SJSA1 (cell line): ENCODE measurements around the gene STXBP4. TPM values are rescaled to one million over a fixed set of nuclear protein-coding genes. Genes with fewer than 3 reads are reported as not detected.

Experiments used
- DNase-seq, 2 experiments: peaks; one replicate each; pipeline ENCODE4 v3.0.0-alpha.2; 2015 to 2020; ENCODE audit warnings: low spot score in 2 of 2, low read depth in 1 of 2
- H3K27ac ChIP-seq: fragments of 250-450 bp; sonication (Bioruptor Pico); 2 replicates; pipeline ENCODE4 v1.5.1; 2020; ENCODE audit warnings: mild to moderate bottlenecking, moderate library complexity
- H3K27me3 ChIP-seq: fragments of 250-450 bp; sonication (Bioruptor Pico); replicated peaks from 2 replicates; pipeline ENCODE4 v1.5.1; 2020; ENCODE audit warnings: mild to moderate bottlenecking, moderate library complexity
- H3K36me3 ChIP-seq: fragments of 250-450 bp; sonication (Bioruptor Pico); 2 replicates; pipeline ENCODE4 v1.5.1; 2020; ENCODE audit warnings: mild to moderate bottlenecking
- H3K4me1 ChIP-seq: fragments of 250-450 bp; sonication (Bioruptor Pico); replicated peaks from 2 replicates; pipeline ENCODE4 v1.6.1; 2021; ENCODE audit warnings: mild to moderate bottlenecking
- H3K4me3 ChIP-seq: fragments of 250-450 bp; sonication (Bioruptor Pico); 2 replicates; pipeline ENCODE4 v1.5.1; 2020; ENCODE audit warnings: mild to moderate bottlenecking
- H3K9me3 ChIP-seq: fragments of 250-450 bp; sonication (Bioruptor Pico); replicated peaks from 2 replicates; pipeline ENCODE4 v1.5.1; 2020; ENCODE audit warnings: mild to moderate bottlenecking
- total RNA-seq: library from RNA; depleted of rRNA; stranded (reverse); fragments of >200 nt; shearing (Covaris generic); gene quantifications from 2 replicates; pipeline ENCODE4 v1.2.3, GENCODE V29; 2014

The STXBP4 gene
- total RNA-seq, 1 experiment from 2014 or later = 29.1 TPM

DNA sequence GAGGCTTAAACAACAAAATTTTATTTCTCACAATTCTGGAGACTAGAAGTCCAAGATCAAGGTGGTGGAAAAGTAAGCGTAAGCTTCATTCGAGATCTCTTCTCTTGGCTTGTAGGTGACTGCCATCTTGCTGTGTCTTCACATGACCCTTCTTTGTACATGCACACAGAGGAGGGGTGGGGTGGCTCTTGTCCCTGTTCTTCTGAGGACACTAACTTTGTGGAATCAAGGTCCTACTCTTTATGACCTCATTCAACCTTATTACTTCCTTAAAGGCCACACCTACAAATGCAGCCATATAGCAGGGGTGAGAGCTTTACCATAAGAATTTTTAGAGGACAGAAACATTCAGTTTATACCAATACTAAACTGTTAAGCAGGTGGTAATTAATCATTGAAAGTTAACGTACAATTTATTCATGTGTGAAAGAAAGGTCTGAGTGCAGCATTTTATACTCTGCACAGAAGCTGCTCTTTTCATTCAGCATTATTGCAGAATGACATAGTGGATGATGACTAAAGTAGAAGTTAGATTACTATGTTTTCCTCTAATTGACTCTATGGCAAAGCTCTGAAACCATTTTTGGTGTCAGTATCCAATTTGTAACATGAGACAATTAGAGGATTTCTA lies 156.3 kb downstream of the STXBP4 start:
- Histone ChIP-seq H3K27ac (no peak overlapping the region), H3K36me3 (no peaks in the 10 kb centered on the region), H3K4me1 (no peaks in the 10 kb centered on the region), H3K4me3 (no peak overlapping the region), H3K27me3 (no peaks in the 10 kb centered on the region), H3K9me3 (no peaks in the 10 kb centered on the region)
- no peak for DNase-seq

DNA sequence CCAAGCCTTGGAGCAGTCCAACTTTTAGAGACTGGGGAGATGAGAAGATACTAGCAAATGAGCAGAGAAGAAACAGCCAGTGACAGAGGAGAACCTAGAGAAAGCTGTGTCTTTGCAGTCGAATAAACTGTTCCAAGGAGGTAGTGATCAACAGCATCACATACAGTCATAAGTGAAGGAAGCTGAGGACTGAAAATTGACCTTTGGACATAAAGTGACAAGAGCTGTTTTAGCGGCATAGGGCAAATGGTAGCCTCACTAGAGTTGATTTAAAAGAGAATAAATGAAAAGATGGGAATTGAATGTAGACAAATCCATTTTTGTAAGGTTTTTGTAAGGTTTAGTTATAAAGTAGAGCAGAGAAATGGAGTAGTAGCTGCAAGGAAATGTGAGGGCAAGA lies 165.0 kb downstream of the STXBP4 start:
- no peaks in the 10 kb centered on the region for H3K9me3 ChIP-seq
- no peaks in the 10 kb centered on the region for H3K4me1 ChIP-seq
- no peak overlapping the region for H3K4me3 ChIP-seq
- H3K27me3 ChIP-seq = no peaks in the 10 kb centered on the region
- no peak overlapping the region for H3K27ac ChIP-seq
- DNase-seq = no peak
- H3K36me3 ChIP-seq = no peaks in the 10 kb centered on the region

DNA sequence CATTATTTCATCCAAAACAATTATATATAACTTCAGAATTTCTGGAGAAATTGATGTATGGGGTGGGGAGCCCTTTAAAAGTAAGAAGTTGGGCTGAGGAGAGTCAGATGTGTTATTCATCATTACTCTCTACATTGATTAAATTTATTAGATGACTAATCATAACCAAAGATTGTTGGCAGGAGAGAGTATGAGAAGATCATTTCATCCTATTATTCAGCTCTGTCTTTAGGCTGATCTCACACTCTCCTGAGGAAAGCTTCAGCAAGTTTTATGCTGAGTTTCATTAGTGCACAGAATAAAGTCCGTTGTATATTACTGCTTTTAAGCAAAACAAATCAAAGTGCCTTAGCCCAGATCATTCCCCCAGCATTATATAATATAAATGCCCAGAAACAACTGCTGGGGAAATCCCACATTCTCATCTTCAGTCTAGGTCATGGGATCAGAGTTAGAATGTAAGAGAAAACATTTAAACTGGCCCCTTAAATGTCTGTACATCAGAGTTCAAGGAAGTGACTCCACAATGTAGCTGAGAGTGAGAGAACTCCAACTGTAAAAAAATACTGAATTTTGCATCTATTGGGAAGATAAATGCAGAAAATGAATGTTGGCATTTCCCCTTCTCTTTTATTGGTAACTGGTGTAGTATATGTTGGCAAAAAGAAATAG lies 166.1 kb downstream of the STXBP4 start:
- no peak overlapping the region for H3K27ac ChIP-seq
- no peak for DNase-seq
- H3K9me3 ChIP-seq = no peaks in the 10 kb centered on the region
- H3K27me3 ChIP-seq = no peaks in the 10 kb centered on the region
- H3K36me3 ChIP-seq = no peaks in the 10 kb centered on the region
- no peak overlapping the region for H3K4me3 ChIP-seq
- H3K4me1 ChIP-seq = no peaks in the 10 kb centered on the region

DNA sequence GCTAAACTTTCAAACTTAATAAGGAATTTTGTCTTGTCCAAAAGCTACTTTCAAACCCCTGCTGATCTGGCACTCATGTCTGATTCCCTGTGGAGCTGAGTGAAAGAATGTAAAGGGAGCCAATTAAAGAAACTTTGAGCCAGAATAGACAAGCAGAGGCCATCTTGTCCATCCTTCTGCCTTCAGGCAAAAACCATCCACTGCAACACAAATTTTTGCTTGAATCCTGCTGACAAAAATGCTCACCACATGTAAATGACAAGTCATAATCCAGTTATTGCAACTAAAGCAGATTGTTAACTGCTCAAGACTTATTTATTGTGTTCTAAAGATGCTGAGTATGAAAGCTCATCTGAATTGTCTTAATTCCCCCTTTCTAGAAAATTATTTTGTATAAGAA lies 172.2 kb downstream of the STXBP4 start:
- Histone ChIP-seq H3K9me3 (no peaks in the 10 kb centered on the region), H3K27me3 (no peaks in the 10 kb centered on the region), H3K36me3 (no peaks in the 10 kb centered on the region), H3K4me3 (no peak overlapping the region), H3K4me1 (no peaks in the 10 kb centered on the region), H3K27ac (no peak overlapping the region)
- no peak for DNase-seq

DNA sequence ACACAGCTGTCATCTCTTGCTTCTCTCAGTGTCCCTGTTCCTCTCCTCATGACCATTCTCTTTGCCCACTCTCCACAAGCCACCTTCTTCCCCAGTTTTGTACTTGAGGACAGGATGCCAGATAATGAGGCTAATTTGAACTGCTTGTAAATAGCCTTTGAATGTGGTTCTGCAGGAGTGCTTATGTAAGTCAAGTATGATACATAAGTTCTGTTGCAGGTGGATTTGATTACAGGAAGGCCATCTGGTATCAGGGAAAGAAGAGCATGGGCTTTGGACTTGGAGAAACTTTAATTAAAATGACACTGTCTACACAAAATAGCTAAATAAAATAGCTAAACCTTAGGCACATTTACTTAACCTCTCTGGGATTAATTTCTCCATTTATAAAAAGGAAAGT lies 176.0 kb downstream of the STXBP4 start:
- no peak for DNase-seq
- H3K27ac ChIP-seq = no peak overlapping the region
- H3K4me3 ChIP-seq = no peak overlapping the region
- H3K27me3 ChIP-seq = no peaks in the 10 kb centered on the region
- H3K9me3 ChIP-seq = no peaks in the 10 kb centered on the region
- H3K36me3 ChIP-seq = no peaks in the 10 kb centered on the region
- no peaks in the 10 kb centered on the region for H3K4me1 ChIP-seq

DNA sequence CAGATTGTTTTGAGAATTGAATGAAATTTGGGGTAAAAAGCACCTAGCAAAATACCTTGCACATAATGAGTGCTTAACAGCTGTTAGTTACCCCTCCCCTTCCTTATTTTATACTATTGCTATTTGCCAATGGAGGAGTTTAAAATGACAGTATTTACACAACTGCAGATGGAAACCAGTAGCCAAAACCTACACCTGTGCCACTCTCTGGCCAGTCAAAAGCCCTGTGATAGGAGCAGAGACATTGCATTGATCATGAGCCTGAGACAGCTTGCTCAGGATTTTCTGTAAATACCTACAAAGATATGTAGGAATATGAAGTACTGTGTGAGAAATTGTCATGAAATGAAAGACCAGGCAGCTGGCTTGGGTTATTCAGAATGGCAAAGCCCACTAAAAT lies 180.9 kb downstream of the STXBP4 start:
- Histone ChIP-seq H3K4me3 (no peak overlapping the region), H3K4me1 (0 out of 2 replicates have a peak, but pooled peaks cover 6% of the 10 kb centered on the region), H3K36me3 (no peaks in the 10 kb centered on the region), H3K27me3 (no peaks in the 10 kb centered on the region), H3K27ac (no peak overlapping the region), H3K9me3 (no peaks in the 10 kb centered on the region)
- DNase-seq = no peak

DNA sequence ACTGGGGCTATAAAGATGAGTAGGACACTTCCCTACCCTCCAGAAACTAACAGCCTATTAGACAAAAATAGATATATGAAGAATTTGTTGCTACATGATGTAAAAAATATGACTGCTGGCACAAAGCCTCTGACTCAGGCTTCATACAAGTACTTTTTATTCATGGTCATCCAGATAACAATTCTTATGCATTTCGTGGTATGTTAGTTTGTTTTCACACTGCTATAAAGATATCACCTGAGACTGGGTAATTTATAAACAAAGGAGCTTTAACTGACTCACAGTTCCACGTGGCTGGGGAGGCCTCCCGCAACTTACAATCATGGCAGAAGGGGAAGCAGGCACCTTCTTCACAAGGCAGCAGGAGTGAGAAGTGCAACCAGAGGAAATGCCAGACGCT lies 183.7 kb downstream of the STXBP4 start:
- Histone ChIP-seq H3K4me3 (no peak overlapping the region), H3K27ac (no peak overlapping the region), H3K4me1 (0 out of 2 replicates have a peak, but pooled peaks cover 6% of the 10 kb centered on the region), H3K9me3 (no peaks in the 10 kb centered on the region), H3K27me3 (no peaks in the 10 kb centered on the region), H3K36me3 (no peaks in the 10 kb centered on the region)
- no peak for DNase-seq

DNA sequence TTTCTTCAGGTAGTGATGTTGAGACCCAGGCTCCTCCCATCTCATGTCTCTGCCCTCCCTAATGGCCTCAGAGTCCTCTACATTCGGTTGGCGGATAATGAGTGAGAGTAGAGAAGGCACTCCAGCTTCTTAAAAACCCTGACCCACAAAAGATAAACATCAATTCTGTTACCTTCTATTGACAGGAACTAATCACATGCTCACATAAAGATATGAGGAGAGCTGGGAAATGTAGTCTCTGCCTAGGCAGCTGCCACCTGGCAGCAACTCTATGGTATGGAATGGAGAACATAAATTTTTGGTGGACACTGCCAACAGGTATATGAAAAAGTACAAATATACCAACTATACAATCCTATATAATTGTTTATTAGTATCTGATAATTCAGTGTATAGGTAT lies 185.5 kb downstream of the STXBP4 start:
- H3K9me3 ChIP-seq = no peaks in the 10 kb centered on the region
- no peaks in the 10 kb centered on the region for H3K36me3 ChIP-seq
- H3K4me1 ChIP-seq = 0 out of 2 replicates have a peak, but pooled peaks cover 6% of the 10 kb centered on the region
- H3K27me3 ChIP-seq = no peaks in the 10 kb centered on the region
- H3K4me3 ChIP-seq = no peak overlapping the region
- no peak overlapping the region for H3K27ac ChIP-seq
- DNase-seq = no peak

DNA sequence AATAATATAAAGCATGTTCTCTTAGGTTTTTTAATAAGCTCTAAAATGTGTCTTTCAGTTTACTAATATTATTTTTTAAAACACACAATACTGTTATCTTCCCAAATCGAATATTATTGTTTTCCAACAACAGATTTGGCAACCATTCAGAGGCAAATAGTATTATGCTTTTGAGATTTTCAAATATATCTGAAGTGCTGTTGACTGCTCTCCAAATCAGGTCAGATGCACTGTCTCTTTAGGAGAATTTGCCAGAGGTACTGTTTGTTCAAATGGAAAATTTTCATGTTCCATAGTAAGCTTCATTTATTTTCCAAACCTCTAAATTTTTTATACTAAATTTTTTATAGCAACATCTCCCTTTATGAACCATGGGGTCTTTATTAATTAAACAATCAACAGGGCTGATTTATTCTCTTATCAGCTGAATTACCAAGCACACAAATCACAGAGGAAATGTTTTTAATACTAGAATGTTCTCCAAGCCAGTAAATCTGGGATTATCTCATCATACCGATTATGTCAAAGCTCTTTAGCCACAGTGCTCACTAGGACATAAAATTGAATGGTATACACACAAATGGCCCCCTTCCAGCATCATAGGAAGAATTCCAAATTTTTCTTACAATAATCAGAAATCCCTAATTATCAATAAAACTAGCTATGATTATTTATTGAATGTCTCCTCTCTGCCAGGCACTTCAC lies 187.4 kb downstream of the STXBP4 start:
- Histone ChIP-seq H3K27ac (no peak overlapping the region), H3K4me1 (peaks cover 18% of the 10 kb centered on the region), H3K4me3 (no peak overlapping the region), H3K27me3 (no peaks in the 10 kb centered on the region), H3K36me3 (no peaks in the 10 kb centered on the region), H3K9me3 (no peaks in the 10 kb centered on the region)
- DNase-seq = no peak

DNA sequence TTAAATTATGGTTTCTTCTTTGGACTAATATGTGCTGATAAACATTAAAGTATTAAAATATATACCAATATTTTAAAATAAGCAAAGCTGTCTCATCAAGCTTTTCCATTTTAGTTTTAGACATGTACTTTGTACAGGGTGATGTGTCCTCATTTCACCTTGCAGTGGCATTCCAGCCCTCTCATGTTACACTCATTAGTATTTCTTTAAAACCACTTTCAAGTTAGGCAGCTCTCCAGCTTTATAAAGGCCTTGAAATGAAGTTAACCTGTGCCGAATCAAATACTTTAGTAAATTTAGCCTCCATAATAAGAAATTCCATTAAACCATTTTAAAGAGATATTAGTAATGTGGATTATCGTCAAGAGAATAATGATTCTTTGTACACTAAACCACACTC lies 188.6 kb downstream of the STXBP4 start:
- H3K27ac ChIP-seq = no peak overlapping the region
- H3K9me3 ChIP-seq = no peaks in the 10 kb centered on the region
- no peak overlapping the region for H3K4me3 ChIP-seq
- H3K4me1 ChIP-seq = peaks cover 27% of the 10 kb centered on the region
- DNase-seq = no peak
- no peaks in the 10 kb centered on the region for H3K36me3 ChIP-seq
- no peaks in the 10 kb centered on the region for H3K27me3 ChIP-seq

DNA sequence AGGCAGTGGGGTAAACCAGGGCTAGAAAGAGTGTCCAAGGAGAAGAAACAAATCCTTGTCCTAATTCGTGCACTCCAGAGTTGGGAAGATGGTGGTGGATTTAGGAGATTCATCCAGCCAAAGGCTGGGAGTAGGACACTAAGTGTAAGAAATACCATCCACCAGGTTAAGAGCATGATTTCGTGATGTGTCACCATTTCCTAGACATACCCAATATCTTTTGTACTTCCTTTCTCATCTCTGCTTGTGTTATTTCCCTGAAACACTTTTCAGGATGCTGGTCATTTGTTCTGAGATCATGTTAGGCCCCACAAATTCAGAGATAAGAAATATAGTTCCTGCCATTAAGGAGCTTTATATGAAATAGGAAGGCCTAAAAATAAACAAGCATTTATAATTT lies 189.9 kb downstream of the STXBP4 start:
- no peak overlapping the region for H3K4me3 ChIP-seq
- H3K27me3 ChIP-seq = no peaks in the 10 kb centered on the region
- DNase-seq = no peak
- H3K9me3 ChIP-seq = no peaks in the 10 kb centered on the region
- no peaks in the 10 kb centered on the region for H3K36me3 ChIP-seq
- no peak overlapping the region for H3K27ac ChIP-seq
- H3K4me1 ChIP-seq = peaks cover 33% of the 10 kb centered on the region

DNA sequence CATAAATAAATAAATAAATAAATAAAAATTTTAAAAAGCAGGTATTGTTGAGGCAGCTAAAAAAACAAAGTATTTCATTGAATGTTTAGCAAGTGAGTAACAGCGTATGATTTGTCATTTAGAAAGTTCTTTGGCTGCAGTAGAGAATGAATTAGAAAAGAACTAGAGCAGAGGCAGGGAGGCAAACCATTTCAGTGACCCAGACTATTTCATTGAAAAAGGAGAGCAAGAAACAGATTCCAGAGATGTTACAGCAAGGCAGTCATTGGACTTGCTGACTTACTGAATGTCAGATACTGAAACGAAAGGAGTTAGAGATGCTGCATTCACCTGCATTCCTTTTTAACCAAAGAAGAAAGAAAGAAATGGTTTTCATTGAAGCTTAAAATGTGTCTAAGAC lies 190.7 kb downstream of the STXBP4 start:
- H3K9me3 ChIP-seq = no peaks in the 10 kb centered on the region
- H3K36me3 ChIP-seq = no peaks in the 10 kb centered on the region
- DNase-seq = no peak
- no peak overlapping the region for H3K4me3 ChIP-seq
- H3K27ac ChIP-seq = no peak overlapping the region
- H3K27me3 ChIP-seq = no peaks in the 10 kb centered on the region
- H3K4me1 ChIP-seq = peaks cover 33% of the 10 kb centered on the region

DNA sequence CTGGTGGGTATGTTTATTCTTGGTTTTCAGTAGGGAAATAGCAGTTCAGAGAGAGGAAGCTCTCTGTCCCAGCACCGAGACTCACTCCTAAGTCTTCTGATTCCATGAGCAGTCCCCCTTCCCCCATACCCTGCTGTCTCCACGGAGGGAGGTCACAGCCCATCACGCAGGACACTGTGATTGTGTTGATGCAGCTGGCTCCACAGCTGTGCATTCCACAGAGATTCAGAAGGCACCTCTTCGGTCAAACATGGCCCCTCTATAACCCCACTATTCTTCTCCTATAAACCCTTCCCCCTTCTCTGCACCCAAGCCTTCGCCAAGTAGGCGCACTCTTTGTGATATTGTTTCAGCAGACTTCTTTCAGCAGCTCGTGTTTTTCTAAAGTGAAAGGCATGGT lies 191.9 kb downstream of the STXBP4 start:
- no peaks in the 10 kb centered on the region for H3K27me3 ChIP-seq
- H3K27ac ChIP-seq = no peak overlapping the region
- H3K4me1 ChIP-seq = peaks cover 33% of the 10 kb centered on the region
- no peaks in the 10 kb centered on the region for H3K9me3 ChIP-seq
- no peaks in the 10 kb centered on the region for H3K36me3 ChIP-seq
- no peak overlapping the region for H3K4me3 ChIP-seq
- no peak for DNase-seq

DNA sequence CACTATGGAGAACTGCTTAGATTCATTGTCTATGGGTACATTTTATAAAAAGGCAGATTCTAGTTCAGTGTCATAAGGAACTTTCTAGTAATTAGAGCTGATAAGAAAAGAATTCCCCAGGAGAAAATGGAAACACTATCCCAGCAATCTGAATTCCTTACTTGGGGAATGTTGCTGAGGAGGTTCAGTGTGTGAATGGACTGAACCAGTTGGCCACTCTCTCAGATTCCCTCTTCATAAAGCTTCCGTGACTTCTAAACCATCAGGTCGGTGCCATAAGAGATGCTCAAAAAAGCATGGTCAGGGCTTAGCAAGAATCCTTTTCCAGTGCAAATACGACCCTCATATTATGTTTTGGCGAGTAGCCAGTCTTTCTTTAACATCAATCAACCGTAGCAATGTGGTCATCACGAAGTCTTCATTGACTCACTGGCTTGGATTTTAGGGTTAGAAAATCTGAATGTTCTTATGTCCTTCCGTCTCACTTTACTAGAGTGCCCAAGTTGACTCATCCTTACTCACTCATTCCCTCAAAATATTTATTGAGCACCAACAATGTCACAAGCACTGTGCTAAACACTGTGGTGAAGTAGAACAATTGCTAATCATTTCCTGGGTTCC lies 193.5 kb downstream of the STXBP4 start:
- peak overlapping the region; percentile 66 for H3K27ac ChIP-seq

More for the DNA sequence above, 193.5 kb downstream of the STXBP4 start:
- Histone ChIP-seq H3K4me1 (peaks cover 33% of the 10 kb centered on the region), H3K9me3 (no peaks in the 10 kb centered on the region), H3K36me3 (no peaks in the 10 kb centered on the region), H3K27me3 (no peaks in the 10 kb centered on the region), H3K4me3 (no peak overlapping the region)
- peak; percentile 81 to 99 for DNase-seq
